HepG2 (cell line): ENCODE results near the gene FBXO48.

Experiments
- ARNTL ChIP-seq: sonication (generic); formaldehyde crosslinking; IDR thresholded peaks from 2 replicates; pipeline ENCODE4 v1.4.0; 2020; ENCODE audit warnings: mild to moderate bottlenecking, missing genetic modification reagents
- ATF6 ChIP-seq: sonication (generic); formaldehyde crosslinking; conservative IDR thresholded peaks from 2 replicates; pipeline ENCODE4 v1.4.0; 2020; ENCODE audit warnings: missing genetic modification reagents
- CTCF ChIP-seq: sonication (generic); formaldehyde crosslinking; IDR thresholded peaks from 2 replicates; pipeline ENCODE4 v1.5.0; 2020; ENCODE audit warnings: mild to moderate bottlenecking, missing genetic modification reagents, moderate library complexity
- MXI1 ChIP-seq: IDR thresholded peaks from 3 replicates; pipeline ENCODE4 v1.6.1; 2012; ENCODE audit warnings: low read depth, low read length, inconsistent platforms, borderline replicate concordance
- PATZ1 ChIP-seq: sonication (generic); formaldehyde crosslinking; IDR thresholded peaks from 2 replicates; pipeline ENCODE4 v1.4.0; 2020; ENCODE audit warnings: missing genetic modification reagents
- SMC3 ChIP-seq: IDR thresholded peaks from 2 replicates; pipeline ENCODE4 v1.6.1; 2011; ENCODE audit warnings: low read length, improper control_type of control experiment
- SP5 ChIP-seq: IDR thresholded peaks from 2 replicates; pipeline ENCODE4 v1.6.1; 2016; ENCODE audit warnings: low read depth, borderline replicate concordance
- TEAD2 ChIP-seq: sonication (generic); formaldehyde crosslinking; IDR thresholded peaks from 2 replicates; pipeline ENCODE4 v1.9.0; 2021; ENCODE audit warnings: missing genetic modification reagents
- YY1 ChIP-seq: IDR thresholded peaks from 2 replicates; pipeline ENCODE4 v1.6.1; 2011; ENCODE audit warnings: low read length, low read depth, moderate library complexity, mild to moderate bottlenecking; ENCODE audit not compliant: insufficient read depth, insufficient replicate concordance
- ZNF75D ChIP-seq: sonication (generic); formaldehyde crosslinking; IDR thresholded peaks from 2 replicates; pipeline ENCODE4 v1.8.1; 2023; ENCODE audit warnings: missing genetic modification reagents, mild to moderate bottlenecking, borderline replicate concordance

- TF ChIP-seq MXI1, result no peak
- no peak for TF ChIP-seq PATZ1 (CRISPR knock-in tag)
- TF ChIP-seq CTCF (CRISPR knock-in tag), result no peak
- TF ChIP-seq SP5, result no peak
- TF ChIP-seq ATF6 (CRISPR knock-in tag), result no peak
- no peak for TF ChIP-seq ZNF75D (CRISPR knock-in tag)
- TF ChIP-seq ARNTL (CRISPR knock-in tag), result no peak
- no peak for TF ChIP-seq SMC3
- no peak for TF ChIP-seq TEAD2 (CRISPR knock-in tag)
- no peak for TF ChIP-seq YY1
Observed at GRCh38 chr2:68411397-68412126, 55.5 kb downstream of the FBXO48 start.
